HepG2 (cell line): ENCODE data around the gene MREG. TPM values are rescaled to one million over a fixed set of nuclear protein-coding genes. Genes with fewer than 3 reads are reported as not detected.

Experiments
- ATF6 ChIP-seq: sonication (generic); formaldehyde crosslinking; conservative IDR thresholded peaks from 2 replicates; pipeline ENCODE4 v1.4.0; 2020; ENCODE audit warnings: missing genetic modification reagents
- CAMTA2 ChIP-seq: sonication (generic); formaldehyde crosslinking; IDR thresholded peaks from 2 replicates; pipeline ENCODE4 v1.4.0; 2020; ENCODE audit warnings: mild to moderate bottlenecking, missing genetic modification reagents, borderline replicate concordance
- CENPT ChIP-seq: sonication (generic); formaldehyde crosslinking; IDR thresholded peaks from 2 replicates; pipeline ENCODE4 v1.8.0; 2022; ENCODE audit warnings: low read depth, mild to moderate bottlenecking, moderate library complexity, missing genetic modification reagents
- EED ChIP-seq: sonication (generic); formaldehyde crosslinking; IDR thresholded peaks from 2 replicates; pipeline ENCODE4 v1.5.0; 2020; ENCODE audit warnings: mild to moderate bottlenecking, missing genetic modification reagents
- GPBP1L1 ChIP-seq: sonication (generic); formaldehyde crosslinking; IDR thresholded peaks from 2 replicates; pipeline ENCODE4 v1.5.0; 2020; ENCODE audit warnings: mild to moderate bottlenecking, missing genetic modification reagents
- HES4 ChIP-seq: sonication (generic); formaldehyde crosslinking; IDR thresholded peaks from 2 replicates; pipeline ENCODE4 v1.9.0; 2021; ENCODE audit warnings: mild to moderate bottlenecking, missing genetic modification reagents, borderline replicate concordance
- NBN ChIP-seq: fragments of 450-650 bp; conservative IDR thresholded peaks from 2 replicates; pipeline ENCODE4 v1.6.1; 2017
- RXRA ChIP-seq: sonication (generic); formaldehyde crosslinking; IDR thresholded peaks from 2 replicates; pipeline ENCODE4 v1.5.1; 2020; ENCODE audit warnings: missing genetic modification reagents
- TFAP4 ChIP-seq: sonication (generic); IDR thresholded peaks from 2 replicates; pipeline ENCODE4 v1.6.1; 2016; ENCODE audit warnings: low read depth, borderline replicate concordance
- TSC22D2 ChIP-seq: sonication (generic); formaldehyde crosslinking; IDR thresholded peaks from 2 replicates; pipeline ENCODE4 v1.5.1; 2020; ENCODE audit warnings: missing genetic modification reagents, mild to moderate bottlenecking, borderline replicate concordance
- WIZ ChIP-seq: sonication (generic); formaldehyde crosslinking; IDR thresholded peaks from 2 replicates; pipeline ENCODE4 v1.5.1; 2020; ENCODE audit warnings: mild to moderate bottlenecking, missing genetic modification reagents
- ZNF768 ChIP-seq: sonication (generic); formaldehyde crosslinking; IDR thresholded peaks from 2 replicates; pipeline ENCODE4 v1.4.0; 2020; ENCODE audit warnings: missing genetic modification reagents
- polyA plus RNA-seq, 8 experiments: library from polyadenylated mRNA; depleted of rRNA in 3 of 8; stranded (reverse) in 7 of 8; unstranded in 1 of 8; fragments of >200 nt; fragmentation: Illumina TruSeq in 4 of 8; extraction: Trizol in 4 of 8; gene quantifications; 2 replicates each; pipeline versions ENCODE4 v1.2.1 to v1.2.3, GENCODE V29; 2011 to 2016; ENCODE audit warnings: low read depth in 4 of 8, missing spikeins in 1 of 8, mixed read lengths in 1 of 8; ENCODE audit not compliant: insufficient read depth in 1 of 8
- total RNA-seq, 5 experiments: library from RNA; depleted of rRNA; stranded (reverse); fragments of >200 nt; fragmentation: Illumina TruSeq; extraction: Trizol; gene quantifications; 2 replicates each; pipeline ENCODE4 v1.2.3, GENCODE V29; 2016; ENCODE audit warnings: low read depth in 1 of 5
- TF ChIP-seq, protein P1 (sequence below): sonication (generic); formaldehyde crosslinking; IDR thresholded peaks from 2 replicates; pipeline ENCODE4 v1.5.1; 2020; ENCODE audit warnings: missing genetic modification reagents, mild to moderate bottlenecking, borderline replicate concordance
- TF ChIP-seq, protein P2 (sequence below): sonication (generic); formaldehyde crosslinking; IDR thresholded peaks from 2 replicates; pipeline ENCODE4 v1.4.0; 2020; ENCODE audit warnings: missing genetic modification reagents, mild to moderate bottlenecking, borderline replicate concordance
- TF ChIP-seq, protein P3 (sequence below), 2 experiments: fragments of 450-650 bp in 1 of 2; sonication (generic) in 1 of 2; formaldehyde crosslinking; IDR thresholded peaks; 2 replicates each; pipeline versions ENCODE4 v1.5.0 to v1.8.0; 2020 to 2022; ENCODE audit warnings: mild to moderate bottlenecking in 1 of 2, missing genetic modification reagents in 1 of 2

Gene MREG
- total and polyA plus RNA-seq, 2 of the 13 experiments (the other 11 are each of a cell fraction or from before 2014, with no cell fraction given) = 7.5 to 23.3 TPM

DNA sequence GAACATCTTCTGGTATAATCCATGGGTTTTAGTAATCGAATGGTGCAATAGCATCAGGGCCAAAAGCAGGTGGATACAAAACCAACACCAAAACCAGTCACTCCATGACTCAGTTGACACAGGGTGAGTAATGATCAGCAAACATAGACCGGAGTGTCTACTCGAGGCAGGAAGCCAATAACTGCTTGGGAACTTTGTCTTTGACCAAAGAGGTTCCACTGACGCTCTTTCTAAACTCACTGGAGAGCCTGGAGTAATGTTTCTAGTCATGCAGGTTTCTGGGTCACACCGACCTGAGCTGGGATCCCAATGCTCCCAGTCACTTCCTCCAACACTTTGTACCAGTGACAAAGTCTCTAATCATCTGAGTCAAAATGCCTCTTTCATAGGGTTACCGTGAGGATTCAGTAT is 30.9 kb downstream of the MREG start (continued):
- TF ChIP-seq, protein P1, sequence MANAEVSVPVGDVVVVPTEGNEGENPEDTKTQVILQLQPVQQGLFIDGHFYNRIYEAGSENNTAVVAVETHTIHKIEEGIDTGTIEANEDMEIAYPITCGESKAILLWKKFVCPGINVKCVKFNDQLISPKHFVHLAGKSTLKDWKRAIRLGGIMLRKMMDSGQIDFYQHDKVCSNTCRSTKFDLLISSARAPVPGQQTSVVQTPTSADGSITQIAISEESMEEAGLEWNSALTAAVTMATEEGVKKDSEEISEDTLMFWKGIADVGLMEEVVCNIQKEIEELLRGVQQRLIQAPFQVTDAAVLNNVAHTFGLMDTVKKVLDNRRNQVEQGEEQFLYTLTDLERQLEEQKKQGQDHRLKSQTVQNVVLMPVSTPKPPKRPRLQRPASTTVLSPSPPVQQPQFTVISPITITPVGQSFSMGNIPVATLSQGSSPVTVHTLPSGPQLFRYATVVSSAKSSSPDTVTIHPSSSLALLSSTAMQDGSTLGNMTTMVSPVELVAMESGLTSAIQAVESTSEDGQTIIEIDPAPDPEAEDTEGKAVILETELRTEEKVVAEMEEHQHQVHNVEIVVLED (CRISPR knock-in tag) = no peak
- TF ChIP-seq WIZ (CRISPR knock-in tag) (no peak), ZNF768 (no peak), NBN (no peak), RXRA (CRISPR knock-in tag) (peak; percentile 44; the same call in 1 of the 2 replicates), TFAP4 (peak; percentile 62; the same call in 1 of the 2 replicates), HES4 (CRISPR knock-in tag) (no peak), EED (CRISPR knock-in tag) (no peak), ATF6 (CRISPR knock-in tag) (no peak), TSC22D2 (no peak), GPBP1L1 (no peak), CENPT (CRISPR knock-in tag) (no peak), CAMTA2 (CRISPR knock-in tag) (no peak)
- TF ChIP-seq, protein P2, sequence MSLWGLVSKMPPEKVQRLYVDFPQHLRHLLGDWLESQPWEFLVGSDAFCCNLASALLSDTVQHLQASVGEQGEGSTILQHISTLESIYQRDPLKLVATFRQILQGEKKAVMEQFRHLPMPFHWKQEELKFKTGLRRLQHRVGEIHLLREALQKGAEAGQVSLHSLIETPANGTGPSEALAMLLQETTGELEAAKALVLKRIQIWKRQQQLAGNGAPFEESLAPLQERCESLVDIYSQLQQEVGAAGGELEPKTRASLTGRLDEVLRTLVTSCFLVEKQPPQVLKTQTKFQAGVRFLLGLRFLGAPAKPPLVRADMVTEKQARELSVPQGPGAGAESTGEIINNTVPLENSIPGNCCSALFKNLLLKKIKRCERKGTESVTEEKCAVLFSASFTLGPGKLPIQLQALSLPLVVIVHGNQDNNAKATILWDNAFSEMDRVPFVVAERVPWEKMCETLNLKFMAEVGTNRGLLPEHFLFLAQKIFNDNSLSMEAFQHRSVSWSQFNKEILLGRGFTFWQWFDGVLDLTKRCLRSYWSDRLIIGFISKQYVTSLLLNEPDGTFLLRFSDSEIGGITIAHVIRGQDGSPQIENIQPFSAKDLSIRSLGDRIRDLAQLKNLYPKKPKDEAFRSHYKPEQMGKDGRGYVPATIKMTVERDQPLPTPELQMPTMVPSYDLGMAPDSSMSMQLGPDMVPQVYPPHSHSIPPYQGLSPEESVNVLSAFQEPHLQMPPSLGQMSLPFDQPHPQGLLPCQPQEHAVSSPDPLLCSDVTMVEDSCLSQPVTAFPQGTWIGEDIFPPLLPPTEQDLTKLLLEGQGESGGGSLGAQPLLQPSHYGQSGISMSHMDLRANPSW (CRISPR knock-in tag) = no peak
- TF ChIP-seq, protein P3, sequence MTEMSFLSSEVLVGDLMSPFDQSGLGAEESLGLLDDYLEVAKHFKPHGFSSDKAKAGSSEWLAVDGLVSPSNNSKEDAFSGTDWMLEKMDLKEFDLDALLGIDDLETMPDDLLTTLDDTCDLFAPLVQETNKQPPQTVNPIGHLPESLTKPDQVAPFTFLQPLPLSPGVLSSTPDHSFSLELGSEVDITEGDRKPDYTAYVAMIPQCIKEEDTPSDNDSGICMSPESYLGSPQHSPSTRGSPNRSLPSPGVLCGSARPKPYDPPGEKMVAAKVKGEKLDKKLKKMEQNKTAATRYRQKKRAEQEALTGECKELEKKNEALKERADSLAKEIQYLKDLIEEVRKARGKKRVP (CRISPR knock-in tag; IDR thresholded peaks at IDR 0.05) = peak in 1 of 2 experiments; percentile 86; a peak in 2 of 4 replicates
